ENCODE data around the gene GCN1. TPM values are rescaled to one million over a fixed set of nuclear protein-coding genes. Genes with fewer than 3 reads are reported as not detected.

GCN1 gene
- total and polyA plus RNA-seq, 2 of the 8 experiments (the other 6 are each of a cell fraction or from before 2014, with no cell fraction given): 61.4 to 133 TPM

- TF ChIP-seq CTCF (IDR thresholded peaks at IDR 0.05; ENCODE audit: control extremely low read depth in 1 of 3, insufficient read depth in 1 of 3, low read depth in 1 of 3, low read length in 3 of 3) (no peak), YY1 (IDR thresholded peaks at IDR 0.05; ENCODE audit: low read depth, low read length) (no peak), FOSL1 (IDR thresholded peaks at IDR 0.05; ENCODE audit: insufficient read depth, low read depth, low read length) (no peak), KDM5A (IDR thresholded peaks at IDR 0.05; ENCODE audit: low read length) (no peak), JUND (IDR thresholded peaks at IDR 0.05; ENCODE audit: low read length) (no peak), SRF (IDR thresholded peaks at IDR 0.05; ENCODE audit: low read depth, low read length) (no peak)
These were observed 33.5 kb upstream of the GCN1 start (continued) for GRCh38 chr12:120228041-120228290.

Data from H1 (cell line).